ENCODE measurements around the gene CST5.

GRCh38 chr20:23887856-23888255 is 8.3 kb upstream of the CST5 start:
- TF ChIP-seq SIN3A (IDR thresholded peaks at IDR 0.05; ENCODE audit: borderline replicate concordance, insufficient read depth, low read length) (no peak), POLR2AphosphoS5 (IDR thresholded peaks at IDR 0.05; ENCODE audit: low read depth, low read length) (no peak), TAF1 (IDR thresholded peaks at IDR 0.05; ENCODE audit: borderline replicate concordance, insufficient read depth, low read length) (no peak), FOXP2 (optimal IDR thresholded peaks at IDR 0.05; ENCODE audit: borderline replicate concordance, extremely low read depth, extremely low read length, insufficient read depth) (no peak)
- TF ChIP-seq, protein P1, sequence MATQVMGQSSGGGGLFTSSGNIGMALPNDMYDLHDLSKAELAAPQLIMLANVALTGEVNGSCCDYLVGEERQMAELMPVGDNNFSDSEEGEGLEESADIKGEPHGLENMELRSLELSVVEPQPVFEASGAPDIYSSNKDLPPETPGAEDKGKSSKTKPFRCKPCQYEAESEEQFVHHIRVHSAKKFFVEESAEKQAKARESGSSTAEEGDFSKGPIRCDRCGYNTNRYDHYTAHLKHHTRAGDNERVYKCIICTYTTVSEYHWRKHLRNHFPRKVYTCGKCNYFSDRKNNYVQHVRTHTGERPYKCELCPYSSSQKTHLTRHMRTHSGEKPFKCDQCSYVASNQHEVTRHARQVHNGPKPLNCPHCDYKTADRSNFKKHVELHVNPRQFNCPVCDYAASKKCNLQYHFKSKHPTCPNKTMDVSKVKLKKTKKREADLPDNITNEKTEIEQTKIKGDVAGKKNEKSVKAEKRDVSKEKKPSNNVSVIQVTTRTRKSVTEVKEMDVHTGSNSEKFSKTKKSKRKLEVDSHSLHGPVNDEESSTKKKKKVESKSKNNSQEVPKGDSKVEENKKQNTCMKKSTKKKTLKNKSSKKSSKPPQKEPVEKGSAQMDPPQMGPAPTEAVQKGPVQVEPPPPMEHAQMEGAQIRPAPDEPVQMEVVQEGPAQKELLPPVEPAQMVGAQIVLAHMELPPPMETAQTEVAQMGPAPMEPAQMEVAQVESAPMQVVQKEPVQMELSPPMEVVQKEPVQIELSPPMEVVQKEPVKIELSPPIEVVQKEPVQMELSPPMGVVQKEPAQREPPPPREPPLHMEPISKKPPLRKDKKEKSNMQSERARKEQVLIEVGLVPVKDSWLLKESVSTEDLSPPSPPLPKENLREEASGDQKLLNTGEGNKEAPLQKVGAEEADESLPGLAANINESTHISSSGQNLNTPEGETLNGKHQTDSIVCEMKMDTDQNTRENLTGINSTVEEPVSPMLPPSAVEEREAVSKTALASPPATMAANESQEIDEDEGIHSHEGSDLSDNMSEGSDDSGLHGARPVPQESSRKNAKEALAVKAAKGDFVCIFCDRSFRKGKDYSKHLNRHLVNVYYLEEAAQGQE (IDR thresholded peaks at IDR 0.05; ENCODE audit: insufficient read depth in 1 of 2, low read depth in 2 of 2, low read length in 2 of 2) = no peak

Measured in PFSK-1 (cell line).